Stimulated activated CD8-positive, alpha-beta memory T cell treated with anti-CD3 and anti-CD28 coated beads, Interleukin-4, amount 100 ng/mL, for 4 hours (primary cell): ENCODE data around the gene ITGB2.

Experiments
- DNase-seq, 2 donors: peaks; one replicate each; pipeline ENCODE4 v3.0.0-alpha.2; 2020; ENCODE audit warnings: low read depth in 2 of 2, low spot score in 1 of 2

Gene ITGB2

GRCh38 chr21:44898851-44899767 lies 21.6 kb downstream of the ITGB2 start:
- DNase-seq: no peak

GRCh38 chr21:44898011-44898488 lies 22.6 kb downstream of the ITGB2 start:
- no peak for DNase-seq

- DNase-seq: no peak
These were observed 23.2 kb downstream of the ITGB2 start for GRCh38 chr21:44897326-44898010.

- no peak for DNase-seq
These were observed 24.0 kb downstream of the ITGB2 start for GRCh38 chr21:44896561-44897286.

GRCh38 chr21:44895859-44896258 lies 24.8 kb downstream of the ITGB2 start:
- no peak for DNase-seq

- no peak for DNase-seq
These were observed 25.9 kb downstream of the ITGB2 start for GRCh38 chr21:44894687-44895302.

GRCh38 chr21:44893948-44894656 lies 26.6 kb downstream of the ITGB2 start:
- DNase-seq: no peak

GRCh38 chr21:44893278-44893556 lies 27.5 kb downstream of the ITGB2 start:
- no peak for DNase-seq

- peak; percentile 54 to 68 for DNase-seq
These were observed 28.0 kb downstream of the ITGB2 start for GRCh38 chr21:44892536-44893277.

GRCh38 chr21:44892095-44892494 lies 28.6 kb downstream of the ITGB2 start:
- DNase-seq: no peak

GRCh38 chr21:44891631-44892031 lies 29.1 kb downstream of the ITGB2 start:
- DNase-seq: no peak

GRCh38 chr21:44890961-44891541 lies 29.6 kb downstream of the ITGB2 start:
- no peak for DNase-seq

- no peak for DNase-seq
These were observed 30.3 kb downstream of the ITGB2 start for GRCh38 chr21:44890338-44890931.

GRCh38 chr21:44889625-44890337 lies 30.9 kb downstream of the ITGB2 start:
- no peak for DNase-seq

- no peak for DNase-seq
These were observed 31.8 kb downstream of the ITGB2 start for GRCh38 chr21:44888581-44889550.

- DNase-seq: no peak
These were observed 32.7 kb downstream of the ITGB2 start for GRCh38 chr21:44887807-44888580.
